Measurements from ENCODE around the gene HSD17B11.

DNA sequence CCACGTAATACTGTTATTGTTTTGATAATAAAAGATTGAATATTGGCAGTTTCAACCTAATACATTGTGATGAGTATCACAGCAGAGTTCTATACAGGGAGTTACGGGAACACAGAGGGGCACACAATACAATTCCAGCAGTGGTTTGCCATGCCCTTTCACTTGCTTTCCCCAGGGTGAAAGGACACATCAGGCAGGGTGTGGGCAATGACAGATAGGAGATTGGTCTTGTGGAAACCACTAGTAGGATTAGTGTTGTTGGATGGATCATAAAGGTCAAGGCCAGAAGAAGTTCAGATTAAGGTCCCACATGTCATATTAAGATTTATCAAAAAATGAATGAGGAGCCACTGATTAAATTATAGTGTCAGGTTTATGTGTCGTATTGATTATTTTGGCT, 8.1 kb downstream of the HSD17B11 start:
- TF ChIP-seq CTCF (IDR thresholded peaks at IDR 0.05) (no peak), POLR2A (IDR thresholded peaks at IDR 0.05) (no peak), POLR2AphosphoS5 (IDR thresholded peaks at IDR 0.05; ENCODE audit: insufficient read depth in 1 of 2, low read depth in 1 of 2) (no peak)
